HG02678 (cell line): ENCODE data around the gene IFRD2.
"Not testable (repeated sequence)": the region's sequence is repeated elsewhere in the genome, so short reads cannot be mapped to it uniquely, and the experiment has no call there.

Experiments used
- ATAC-seq: cut with Tn5 transposase; IDR thresholded peaks from one replicate; pipeline ENCODE4 v1.9.1; 2021; ENCODE audit warnings: mild to moderate bottlenecking, moderate library complexity; ENCODE audit not compliant: unreplicated experiment

Gene IFRD2

GRCh38 chr3:50286322-50287227 is 5.7 kb downstream of the IFRD2 start:
- ATAC-seq, result no peak

- ATAC-seq, result not testable (repeated sequence)
Measured at GRCh38 chr3:50284121-50284520, 8.1 kb downstream of the IFRD2 start.

- ATAC-seq, result no peak
Measured at GRCh38 chr3:50279255-50280016, 12.8 kb downstream of the IFRD2 start.

- no peak for ATAC-seq
Measured at GRCh38 chr3:50278880-50279224, 13.4 kb downstream of the IFRD2 start, which contains the start of gene LSMEM2. Gene LSMEM2, plus strand, starts transcription at chr3:50279087. Its CDS starts 27 bp downstream, at chr3:50279114.

GRCh38 chr3:50278123-50278879 is 13.9 kb downstream of the IFRD2 start:
- no peak for ATAC-seq

- no peak for ATAC-seq
Measured at GRCh38 chr3:50276762-50277101, 15.5 kb downstream of the IFRD2 start.

GRCh38 chr3:50275996-50276761 is 16.1 kb downstream of the IFRD2 start:
- ATAC-seq, result no peak

GRCh38 chr3:50275141-50275995 is 16.9 kb downstream of the IFRD2 start:
- no peak for ATAC-seq

- ATAC-seq, result no peak
Measured at GRCh38 chr3:50274371-50275104, 17.7 kb downstream of the IFRD2 start.

- no peak for ATAC-seq
Measured at GRCh38 chr3:50273689-50274065, 18.6 kb downstream of the IFRD2 start.

GRCh38 chr3:50272911-50273688 is 19.1 kb downstream of the IFRD2 start:
- peak; percentile 83 for ATAC-seq

- ATAC-seq, result not testable (repeated sequence)
Measured at GRCh38 chr3:50272538-50272910, 19.7 kb downstream of the IFRD2 start.

- ATAC-seq, result no peak
Measured at GRCh38 chr3:50271314-50271936, 20.8 kb downstream of the IFRD2 start.

GRCh38 chr3:50270422-50271224 is 21.6 kb downstream of the IFRD2 start:
- no peak for ATAC-seq

- no peak for ATAC-seq
Measured at GRCh38 chr3:50269977-50270413, 22.2 kb downstream of the IFRD2 start.

- ATAC-seq, result no peak
Measured at GRCh38 chr3:50269460-50269859, 22.8 kb downstream of the IFRD2 start.
